RWPE2 (cell line): ENCODE measurements around the gene MACF1.

Experiments used
- ATAC-seq: fragments of 200-7000 bp; cut with Tn5 transposase; 3 replicates; pipeline ENCODE4 v1.9.1; 2021; ENCODE audit warnings: low read depth
- DNase-seq: peaks from one replicate; pipeline ENCODE4 v3.0.0-alpha.2; 2020; ENCODE audit warnings: low spot score
- H3K27ac ChIP-seq: fragments of 450-650 bp; 2 replicates; pipeline ENCODE4 v1.5.1; 2017; ENCODE audit warnings: mild to moderate bottlenecking; ENCODE audit not compliant: poor library complexity, severe bottlenecking
- H3K27me3 ChIP-seq: fragments of 250-450 bp; sonication (Bioruptor Pico); 2 replicates; pipeline ENCODE4 v1.5.1; 2021; ENCODE audit warnings: mild to moderate bottlenecking, moderate library complexity; ENCODE audit not compliant: insufficient read depth, poor library complexity, severe bottlenecking
- H3K36me3 ChIP-seq: fragments of 250-450 bp; sonication (Bioruptor Pico); 2 replicates; pipeline ENCODE4 v1.5.1; 2020; ENCODE audit warnings: low read depth, mild to moderate bottlenecking, moderate library complexity
- H3K4me1 ChIP-seq: fragments of 250-450 bp; sonication (Bioruptor Pico); 2 replicates; pipeline ENCODE4 v1.5.1; 2021; ENCODE audit warnings: mild to moderate bottlenecking, moderate library complexity; ENCODE audit not compliant: insufficient read depth, poor library complexity, severe bottlenecking
- H3K4me3 ChIP-seq: fragments of 250-450 bp; sonication (Bioruptor Pico); 2 replicates; pipeline ENCODE4 v1.5.1; 2021; ENCODE audit warnings: mild to moderate bottlenecking, moderate library complexity; ENCODE audit not compliant: severe bottlenecking
- H3K9me3 ChIP-seq: fragments of 250-450 bp; sonication (Bioruptor Pico); 2 replicates; pipeline ENCODE4 v1.5.1; 2021; ENCODE audit warnings: mild to moderate bottlenecking, moderate library complexity; ENCODE audit not compliant: severe bottlenecking
- TF ChIP-seq, protein P1 (sequence below): fragments of 450-650 bp; IDR thresholded peaks from one replicate; pipeline ENCODE4 v1.5.1; 2017; ENCODE audit warnings: mild to moderate bottlenecking, moderate library complexity; ENCODE audit not compliant: poor library complexity, severe bottlenecking

Gene MACF1

DNA sequence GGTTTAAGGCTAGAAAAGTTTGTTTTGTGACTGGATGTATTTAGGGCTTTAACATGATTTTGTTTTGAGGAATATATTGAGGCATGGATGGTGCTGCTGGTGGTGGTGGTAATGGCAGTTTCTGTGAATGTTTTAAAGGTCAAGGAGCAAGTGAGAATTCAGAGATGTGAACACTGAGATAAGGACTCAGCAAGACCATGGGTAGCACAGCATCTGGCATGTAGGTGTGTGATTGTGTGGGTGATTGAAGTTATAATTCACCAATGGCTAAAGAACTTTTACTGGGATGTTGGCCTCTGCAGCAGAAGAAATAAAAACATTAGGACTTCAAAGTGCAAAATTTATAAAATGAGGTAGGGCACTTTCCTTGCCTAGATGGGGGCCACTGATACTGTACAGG lies 65.9 kb downstream of the MACF1 start:
- no peak for DNase-seq

DNA sequence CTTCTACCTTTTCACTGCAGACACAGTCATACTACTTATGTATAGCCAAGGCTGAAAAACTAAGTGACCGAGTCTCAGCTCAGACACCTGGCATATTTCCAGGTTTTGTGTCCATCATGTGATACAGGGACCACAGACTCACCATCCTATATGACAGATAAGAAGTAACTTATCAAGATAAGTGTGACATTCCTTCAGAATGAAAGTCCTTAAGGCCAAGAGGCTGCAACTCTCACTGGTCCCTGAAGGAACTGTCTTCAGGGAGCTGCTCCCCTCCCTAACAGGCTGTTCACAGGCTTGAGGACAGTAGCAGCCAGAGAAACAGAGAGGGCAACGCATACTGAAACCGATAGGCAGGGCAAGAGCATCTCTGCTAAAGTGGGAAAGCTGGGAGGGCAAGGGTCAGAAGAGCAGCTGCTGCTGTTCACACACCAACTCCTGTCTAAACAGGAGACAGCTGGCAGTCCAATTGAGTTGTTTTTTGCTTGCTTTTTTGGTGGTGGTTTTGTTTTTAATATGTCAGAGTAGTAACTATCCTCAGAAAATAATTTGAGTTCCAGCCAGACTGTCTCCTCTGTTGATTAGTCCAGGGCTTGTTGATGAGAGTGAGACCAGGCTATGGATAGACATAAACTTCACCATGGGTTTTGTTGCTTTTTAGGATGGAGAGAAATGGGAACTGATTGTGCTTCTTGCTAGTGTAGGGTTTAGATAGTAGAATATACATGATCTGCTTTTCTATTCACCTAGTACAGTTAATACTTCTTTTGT lies 67.7 kb downstream of the MACF1 start:
- TF ChIP-seq, protein P1, sequence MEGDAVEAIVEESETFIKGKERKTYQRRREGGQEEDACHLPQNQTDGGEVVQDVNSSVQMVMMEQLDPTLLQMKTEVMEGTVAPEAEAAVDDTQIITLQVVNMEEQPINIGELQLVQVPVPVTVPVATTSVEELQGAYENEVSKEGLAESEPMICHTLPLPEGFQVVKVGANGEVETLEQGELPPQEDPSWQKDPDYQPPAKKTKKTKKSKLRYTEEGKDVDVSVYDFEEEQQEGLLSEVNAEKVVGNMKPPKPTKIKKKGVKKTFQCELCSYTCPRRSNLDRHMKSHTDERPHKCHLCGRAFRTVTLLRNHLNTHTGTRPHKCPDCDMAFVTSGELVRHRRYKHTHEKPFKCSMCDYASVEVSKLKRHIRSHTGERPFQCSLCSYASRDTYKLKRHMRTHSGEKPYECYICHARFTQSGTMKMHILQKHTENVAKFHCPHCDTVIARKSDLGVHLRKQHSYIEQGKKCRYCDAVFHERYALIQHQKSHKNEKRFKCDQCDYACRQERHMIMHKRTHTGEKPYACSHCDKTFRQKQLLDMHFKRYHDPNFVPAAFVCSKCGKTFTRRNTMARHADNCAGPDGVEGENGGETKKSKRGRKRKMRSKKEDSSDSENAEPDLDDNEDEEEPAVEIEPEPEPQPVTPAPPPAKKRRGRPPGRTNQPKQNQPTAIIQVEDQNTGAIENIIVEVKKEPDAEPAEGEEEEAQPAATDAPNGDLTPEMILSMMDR, result no peak
- Histone ChIP-seq H3K27ac (no peak overlapping the region), H3K4me1 (peaks cover 39% of the 10 kb centered on the region), H3K27me3 (no peaks in the 10 kb centered on the region), H3K36me3 (peaks cover 9% of the 10 kb centered on the region), H3K4me3 (no peak overlapping the region), H3K9me3 (no peaks in the 10 kb centered on the region)
- DNase-seq (no peak), ATAC-seq (no peak)

More for the DNA sequence above, 65.9 kb downstream of the MACF1 start:
- Histone ChIP-seq H3K27ac (no peak overlapping the region), H3K4me1 (peaks cover 22% of the 10 kb centered on the region), H3K27me3 (no peaks in the 10 kb centered on the region), H3K36me3 (peaks cover 9% of the 10 kb centered on the region), H3K9me3 (no peaks in the 10 kb centered on the region), H3K4me3 (no peak overlapping the region)
- TF ChIP-seq, protein P1, result no peak
- no peak for ATAC-seq

DNA sequence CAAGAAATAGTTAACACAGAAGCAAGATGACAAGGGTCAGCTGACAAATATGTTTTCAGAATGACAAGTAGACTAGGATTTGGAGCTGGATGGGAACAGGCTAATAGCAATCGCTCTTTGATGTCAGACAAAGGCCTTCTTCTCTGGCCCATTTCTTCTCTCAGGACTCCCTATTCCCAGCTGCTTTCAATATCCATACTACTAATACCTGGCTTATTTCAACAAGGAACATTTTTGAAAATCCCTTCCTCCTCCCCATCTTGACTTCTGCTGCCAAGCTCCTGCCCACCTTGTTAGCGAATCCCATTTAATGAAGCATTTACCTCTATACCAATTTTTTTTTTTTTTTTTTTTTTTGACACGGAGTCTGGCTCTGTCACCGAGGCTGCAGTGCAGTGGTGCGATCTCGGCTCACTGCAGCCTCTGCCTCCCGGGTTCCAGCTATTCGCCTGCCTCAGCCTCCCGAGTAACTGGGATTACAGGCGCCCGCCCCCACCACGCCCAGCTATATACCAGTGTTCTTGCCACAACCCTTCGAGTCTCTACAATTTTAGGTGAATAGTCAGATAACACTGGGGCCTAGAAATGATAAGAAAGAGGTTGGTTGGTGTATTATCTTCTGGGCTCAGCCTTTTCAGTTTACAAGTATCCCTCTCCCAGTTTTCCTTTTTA lies 68.4 kb downstream of the MACF1 start:
- Histone ChIP-seq H3K4me3 (no peak overlapping the region), H3K27ac (no peak overlapping the region), H3K27me3 (no peaks in the 10 kb centered on the region), H3K4me1 (peaks cover 39% of the 10 kb centered on the region), H3K9me3 (no peaks in the 10 kb centered on the region), H3K36me3 (peaks cover 4% of the 10 kb centered on the region; the same call in 1 of the 2 replicates)
- ATAC-seq (no peak), DNase-seq (no peak)
- TF ChIP-seq, protein P1, result no peak

DNA sequence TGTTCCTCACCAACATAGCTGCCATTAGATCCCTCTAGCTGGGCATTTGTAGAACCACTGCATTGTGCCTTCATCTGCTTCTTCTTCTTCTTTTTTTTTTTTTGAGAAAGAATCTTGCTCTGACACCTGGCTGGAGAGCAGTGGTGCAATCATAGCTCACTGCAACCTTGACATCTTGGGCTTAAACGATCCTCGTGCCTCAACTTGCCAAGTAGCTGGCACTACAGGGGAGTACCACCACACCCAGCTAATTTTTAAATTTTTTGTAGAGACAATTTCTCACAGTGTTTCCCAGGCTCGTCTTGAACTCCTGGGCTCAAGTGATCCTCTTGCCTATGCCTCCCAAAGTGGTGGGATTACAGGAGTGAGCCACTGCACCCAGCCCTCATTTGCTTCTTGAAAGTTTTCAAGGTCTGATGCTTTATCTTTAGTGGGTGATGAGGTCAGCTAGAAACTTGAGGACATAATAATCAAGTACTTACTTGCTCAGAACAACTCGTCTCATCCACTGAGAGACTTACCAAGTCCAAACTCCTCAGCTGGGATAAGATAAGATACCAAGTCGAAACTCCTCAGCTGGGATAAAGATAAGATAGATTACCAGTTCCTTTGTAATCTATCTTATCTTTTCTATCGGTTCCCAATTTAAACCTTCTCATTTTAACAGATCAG lies 71.5 kb downstream of the MACF1 start:
- ATAC-seq (peak; percentile 56; the same call in 2 of the 3 replicates), DNase-seq (no peak)
- no peaks in the 10 kb centered on the region for H3K9me3 ChIP-seq
- peaks cover 4% of the 10 kb centered on the region; the same call in 1 of the 2 replicates for H3K36me3 ChIP-seq
- H3K27ac ChIP-seq, result peak overlapping the region; percentile 31
- no peaks in the 10 kb centered on the region for H3K27me3 ChIP-seq
- TF ChIP-seq, protein P1, result no peak
- H3K4me3 ChIP-seq, result no peak overlapping the region
- H3K4me1 ChIP-seq, result peaks cover 36% of the 10 kb centered on the region
